ENCODE measurements around the gene SMC5.

- TF ChIP-seq CTCF (IDR thresholded peaks at IDR 0.05; ENCODE audit: control extremely low read depth in 1 of 3, insufficient read depth in 1 of 3, low read depth in 1 of 3, low read length in 3 of 3) (no peak), CREB1 (IDR thresholded peaks at IDR 0.05) (no peak), POLR2AphosphoS5 (IDR thresholded peaks at IDR 0.05; ENCODE audit: low read depth, low read length) (no peak), BACH1 (IDR thresholded peaks at IDR 0.05; ENCODE audit: low read length) (no peak), E2F6 (IDR thresholded peaks at IDR 0.05) (no peak), EP300 (IDR thresholded peaks at IDR 0.05; ENCODE audit: borderline replicate concordance in 1 of 2, low read depth in 2 of 2, low read length in 2 of 2) (no peak), JUND (IDR thresholded peaks at IDR 0.05; ENCODE audit: low read length) (no peak), USF2 (IDR thresholded peaks at IDR 0.05; ENCODE audit: low read length) (no peak), TCF12 (IDR thresholded peaks at IDR 0.05; ENCODE audit: low read depth, low read length) (no peak), KDM5A (IDR thresholded peaks at IDR 0.05; ENCODE audit: low read length) (no peak), RBBP5 (IDR thresholded peaks at IDR 0.05; ENCODE audit: borderline replicate concordance, low read depth, low read length) (no peak), POLR2A (IDR thresholded peaks at IDR 0.05; ENCODE audit: control extremely low read depth in 1 of 2, low read depth in 2 of 2, low read length in 2 of 2) (no peak), SIX5 (IDR thresholded peaks at IDR 0.05; ENCODE audit: low read depth, low read length) (no peak), YY1 (IDR thresholded peaks at IDR 0.05; ENCODE audit: low read depth, low read length) (no peak)
Observed at GRCh38 chr9:70256123-70256551, 2.6 kb upstream of the SMC5 start.
